RWPE1 (cell line): ENCODE measurements around the gene PARP8.
A peak's percentile ranks its signal among the peaks of the same experiment; 100 is the strongest.
"Not testable (repeated sequence)": the region's sequence is repeated elsewhere in the genome, so short reads cannot be mapped to it uniquely, and the experiment has no call there.

Source experiments
- CTCF ChIA-PET: fragments of 350-600 bp; sonication (Branson Sonifier 250); formaldehyde crosslinking; extraction: SDS; loops from one replicate; lab custom pipeline; 2021; lab: Yijun Ruan, JAX
- POLR2A ChIA-PET: fragments of 400-600 bp; formaldehyde crosslinking; extraction: SDS; loops from one replicate; lab custom pipeline; 2020; ENCODE audit warnings: antibody characterized with exemption; ENCODE audit not compliant: low non-redundant PET; lab: Yijun Ruan, JAX
- DNase-seq: peaks from one replicate; pipeline ENCODE4 v3.0.0; 2012; ENCODE audit warnings: low spot score
- H3K27ac ChIP-seq: fragments of 450-650 bp; 2 replicates; pipeline ENCODE4 v1.5.1; 2017
- TF ChIP-seq, protein P1 (sequence below): fragments of 450-650 bp; conservative IDR thresholded peaks from 2 replicates; pipeline ENCODE4 v1.5.1; 2017; ENCODE audit warnings: low read depth, mild to moderate bottlenecking

Gene PARP8

DNA sequence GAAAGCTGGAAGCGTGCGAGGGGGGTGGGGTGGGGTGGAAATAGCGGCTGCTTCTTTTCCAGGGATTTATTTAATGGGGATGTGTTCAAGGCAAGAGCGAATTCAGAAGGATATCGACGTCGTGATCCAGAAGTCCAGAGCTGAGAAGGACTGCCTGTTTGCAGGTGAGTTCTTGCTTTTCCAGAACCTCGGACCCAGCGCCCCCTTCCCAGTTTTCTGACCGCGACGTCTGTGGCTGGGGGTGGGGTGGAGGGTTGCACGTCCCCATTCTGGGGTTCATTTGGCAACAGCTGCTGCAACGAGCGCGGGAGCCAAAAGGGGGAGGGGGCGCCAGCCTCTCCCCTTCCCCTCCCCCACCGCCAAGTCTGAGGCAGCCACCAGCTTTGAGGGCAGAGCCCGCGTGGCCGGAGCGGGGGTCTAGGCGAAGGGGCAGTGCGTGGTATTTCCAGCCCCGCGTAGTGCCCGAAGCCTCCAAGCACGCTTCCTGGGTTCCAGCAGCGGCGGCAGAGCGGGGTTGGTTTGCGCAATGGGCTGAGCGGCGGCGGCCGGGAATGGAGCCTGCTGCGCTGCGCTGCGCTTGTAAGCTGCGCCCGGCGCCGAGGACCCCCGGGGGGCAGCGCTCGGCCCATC, 701 bp downstream of the PARP8 start:
- ChIA-PET POLR2A (interaction anchor here (0.5 to 0.6 kb wide), 2 partner anchors 11 to 227 kb away, joined by 3 to 7 read pairs; no protein-coding TSS in a partner anchor), CTCF (interaction anchor here (0.5 to 0.6 kb wide), 2 partner anchors 35 to 255 kb away, joined by 3 read pairs; no protein-coding TSS in a partner anchor)
- H3K27ac ChIP-seq = peak overlapping the region; percentile 90
- TF ChIP-seq, protein P1, sequence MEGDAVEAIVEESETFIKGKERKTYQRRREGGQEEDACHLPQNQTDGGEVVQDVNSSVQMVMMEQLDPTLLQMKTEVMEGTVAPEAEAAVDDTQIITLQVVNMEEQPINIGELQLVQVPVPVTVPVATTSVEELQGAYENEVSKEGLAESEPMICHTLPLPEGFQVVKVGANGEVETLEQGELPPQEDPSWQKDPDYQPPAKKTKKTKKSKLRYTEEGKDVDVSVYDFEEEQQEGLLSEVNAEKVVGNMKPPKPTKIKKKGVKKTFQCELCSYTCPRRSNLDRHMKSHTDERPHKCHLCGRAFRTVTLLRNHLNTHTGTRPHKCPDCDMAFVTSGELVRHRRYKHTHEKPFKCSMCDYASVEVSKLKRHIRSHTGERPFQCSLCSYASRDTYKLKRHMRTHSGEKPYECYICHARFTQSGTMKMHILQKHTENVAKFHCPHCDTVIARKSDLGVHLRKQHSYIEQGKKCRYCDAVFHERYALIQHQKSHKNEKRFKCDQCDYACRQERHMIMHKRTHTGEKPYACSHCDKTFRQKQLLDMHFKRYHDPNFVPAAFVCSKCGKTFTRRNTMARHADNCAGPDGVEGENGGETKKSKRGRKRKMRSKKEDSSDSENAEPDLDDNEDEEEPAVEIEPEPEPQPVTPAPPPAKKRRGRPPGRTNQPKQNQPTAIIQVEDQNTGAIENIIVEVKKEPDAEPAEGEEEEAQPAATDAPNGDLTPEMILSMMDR = no peak
- peak; percentile 31 for DNase-seq

DNA sequence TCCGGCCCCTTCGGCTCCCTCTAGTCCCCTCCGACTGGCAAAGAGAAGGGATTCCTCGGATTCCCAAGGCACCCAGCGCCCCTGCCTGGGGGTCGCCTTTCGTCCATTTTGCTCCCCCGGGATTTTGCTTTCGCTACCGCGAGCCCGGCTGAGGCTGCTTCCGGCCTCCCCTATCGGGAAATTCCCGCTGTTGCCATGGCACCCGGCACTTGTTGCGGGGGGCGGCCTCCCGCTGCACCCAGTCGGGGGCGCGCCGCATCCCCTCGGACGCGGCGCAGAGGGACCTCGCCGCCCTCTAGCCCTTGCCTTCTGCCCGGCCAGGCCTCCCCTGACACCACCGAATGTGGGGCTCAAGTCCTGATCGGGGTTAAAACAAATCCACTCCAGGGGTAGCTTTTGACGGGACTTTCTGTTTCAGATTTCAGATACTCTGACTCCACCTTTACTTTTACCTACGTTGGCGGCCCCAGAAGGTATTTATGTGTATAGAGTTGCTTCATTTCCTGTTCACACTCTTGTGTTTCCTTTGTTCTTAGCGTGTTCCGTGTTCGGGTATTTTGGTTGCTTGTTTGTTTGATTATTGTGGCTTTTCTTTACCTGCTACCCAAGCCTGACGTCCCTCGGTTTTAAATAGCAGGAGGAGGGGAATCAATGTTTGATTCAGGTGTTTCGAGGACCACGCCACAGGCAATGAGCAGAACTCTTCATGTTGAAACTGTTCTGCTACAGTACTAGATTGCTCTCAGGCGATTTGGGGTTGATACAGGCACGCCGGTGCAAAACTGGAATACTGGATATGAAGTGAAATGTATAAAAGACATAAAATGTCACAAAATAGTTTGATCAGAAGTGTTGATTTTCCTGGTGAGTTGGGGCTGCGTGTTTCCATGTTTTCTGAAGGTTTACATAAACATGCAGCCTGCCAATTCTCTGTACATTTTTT, 1.5 kb downstream of the PARP8 start:
- ChIA-PET POLR2A (no interaction called here), CTCF (interaction anchor here (0.5 kb wide), 1 partner anchor 36 kb away, joined by 3 read pairs; no protein-coding TSS in a partner anchor)
- peak overlapping the region; percentile 90 for H3K27ac ChIP-seq
- peak; percentile 53 for DNase-seq
- TF ChIP-seq, protein P1 = no peak

DNA sequence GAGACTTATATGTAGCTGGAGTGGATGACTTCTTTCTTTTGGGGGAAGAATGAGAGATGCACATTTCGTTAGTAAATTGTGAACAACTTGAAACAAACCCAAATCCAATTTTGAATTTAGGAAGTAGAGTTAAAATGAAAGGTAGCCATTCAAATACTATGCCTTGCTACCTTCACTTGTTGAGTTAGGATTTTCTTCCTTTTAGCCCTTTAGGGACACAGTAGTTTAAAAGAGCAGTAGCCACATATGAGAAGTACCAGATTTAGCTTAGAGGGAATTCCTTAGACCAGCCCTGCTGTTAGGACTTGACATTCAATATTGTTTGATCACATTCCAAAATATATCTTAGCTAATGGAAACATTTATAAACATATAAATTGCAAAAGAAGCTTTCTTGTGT, 2.2 kb downstream of the PARP8 start:
- H3K27ac ChIP-seq, CTCF ChIA-PET, DNase-seq, POLR2A ChIA-PET: not testable (repeated sequence)

DNA sequence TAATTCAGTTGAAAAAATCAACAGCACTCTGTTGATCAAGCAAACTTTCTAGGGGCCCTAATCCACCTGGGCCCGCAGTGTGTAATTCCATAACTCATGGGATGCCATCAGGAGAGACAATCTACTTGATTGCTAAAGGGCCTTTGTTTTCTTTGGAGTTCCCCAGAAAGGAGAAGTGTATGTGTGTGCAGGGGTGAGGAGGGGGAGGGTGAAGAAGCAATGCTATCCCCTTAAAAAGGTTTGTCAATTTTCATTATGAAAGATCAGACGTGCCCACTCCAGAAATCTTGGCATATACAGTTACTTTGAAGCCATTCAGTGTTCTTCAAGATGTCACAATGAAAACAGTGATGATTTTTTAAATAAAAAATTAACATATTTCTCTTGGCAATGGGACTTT, 6.2 kb downstream of the PARP8 start:
- ChIA-PET CTCF (no interaction called here), POLR2A (no interaction called here)
- no peak for DNase-seq
- no peak overlapping the region for H3K27ac ChIP-seq
- TF ChIP-seq, protein P1 = no peak

DNA sequence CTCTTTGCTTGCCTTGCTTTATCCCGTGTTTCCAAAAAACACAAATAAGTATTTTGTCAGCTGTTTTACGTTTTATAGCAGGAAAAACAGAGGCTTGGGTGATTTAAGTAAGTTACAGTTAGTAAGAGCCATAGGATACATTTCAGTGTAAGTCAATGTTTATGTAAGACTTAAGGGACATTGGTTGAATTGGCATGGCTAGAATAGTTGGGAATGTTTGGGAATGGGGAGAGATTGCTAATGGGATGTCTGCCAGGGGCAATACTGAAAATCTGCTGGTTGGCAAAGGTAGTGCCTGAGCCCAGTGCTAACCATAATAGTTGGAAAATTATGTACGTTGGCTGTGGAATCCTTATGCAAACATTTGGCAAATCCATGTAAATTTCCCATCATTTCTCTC, 7.0 kb downstream of the PARP8 start:
- POLR2A ChIA-PET, CTCF ChIA-PET, H3K27ac ChIP-seq, DNase-seq: not testable (repeated sequence)

DNA sequence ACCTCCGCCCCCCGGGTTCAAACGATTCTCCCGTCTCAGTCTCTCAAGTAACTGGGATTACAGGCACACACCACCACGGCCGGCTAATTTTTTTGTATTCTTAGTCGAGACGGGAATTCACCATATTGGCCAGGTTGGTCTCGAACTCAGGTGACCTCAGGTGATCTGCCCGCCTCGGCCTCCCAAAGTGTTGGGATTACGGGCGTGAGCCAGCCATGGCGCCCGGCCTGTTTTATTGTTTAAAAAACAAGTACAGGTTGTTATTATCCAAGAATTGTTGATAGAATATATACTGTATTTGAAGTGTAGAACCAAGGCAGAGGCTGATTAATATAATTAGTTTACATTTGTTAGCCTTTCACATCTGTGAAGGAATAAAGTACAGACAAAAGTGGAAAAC, 8.9 kb downstream of the PARP8 start:
- TF ChIP-seq, protein P1 = no peak
- CTCF ChIA-PET = no interaction called here
- DNase-seq = no peak
- POLR2A ChIA-PET = no interaction called here
- H3K27ac ChIP-seq = no peak overlapping the region

DNA sequence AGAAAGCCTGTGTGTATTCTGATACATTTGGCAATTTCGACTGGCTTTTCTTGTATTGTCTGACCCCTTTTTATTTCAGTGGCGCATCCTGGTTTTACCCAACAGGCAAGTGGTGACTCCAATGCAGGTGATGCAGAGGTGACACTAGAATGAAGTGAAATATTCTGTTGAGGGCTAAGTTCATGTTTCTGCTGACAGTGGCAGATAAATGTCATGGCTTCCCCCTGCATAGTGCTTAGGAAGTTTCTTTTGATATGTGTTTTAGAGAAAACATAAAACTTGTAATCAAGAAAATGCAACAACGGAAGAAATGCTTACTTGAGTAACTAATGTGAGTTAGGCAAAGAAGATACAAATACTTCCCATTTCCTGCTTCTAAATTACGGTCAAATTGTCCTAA, 13.1 kb downstream of the PARP8 start:
- CTCF ChIA-PET, DNase-seq, POLR2A ChIA-PET, H3K27ac ChIP-seq: not testable (repeated sequence)

DNA sequence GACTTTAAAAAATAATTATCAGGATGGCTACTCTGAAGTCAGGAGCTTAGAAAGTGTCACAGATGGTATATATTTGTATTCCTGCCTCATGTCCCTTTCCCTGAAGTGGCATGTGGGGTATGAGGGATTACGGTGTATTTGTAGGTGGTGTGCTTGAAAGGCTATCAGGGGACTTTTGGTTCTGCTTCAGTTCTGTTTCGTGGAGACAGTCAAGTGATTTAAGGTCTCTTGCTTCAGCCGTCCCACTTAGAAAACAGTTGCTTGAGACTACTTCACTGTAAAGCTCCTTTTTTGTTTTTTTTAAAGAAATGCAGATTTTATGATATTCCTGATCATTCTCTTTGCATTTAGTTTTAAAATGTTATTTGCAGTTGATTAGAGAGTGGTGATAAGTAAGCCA, 18.3 kb downstream of the PARP8 start:
- CTCF ChIA-PET = no interaction called here
- POLR2A ChIA-PET = no interaction called here
- TF ChIP-seq, protein P1 = no peak
- no peak for DNase-seq
- no peak overlapping the region for H3K27ac ChIP-seq
